Right lung (tissue), 10 donors: ENCODE measurements around the gene PCGF3. TPM values are rescaled to one million over a fixed set of nuclear protein-coding genes. Genes with fewer than 3 reads are reported as not detected.

ENCODE experiments used
- DNase-seq, 2 donors: peaks; one replicate each; pipeline ENCODE4 v3.0.0-alpha.2; 2013
- long read RNA-seq, 8 donors: transcript quantifications; one replicate each; lab custom pipeline, GENCODE V29; 2026
- polyA plus RNA-seq, 5 donors: library from polyadenylated mRNA; unstranded; fragments of 120-200 nt; gene quantifications; one replicate each; pipeline versions ENCODE4 v1.2.1 to v1.2.3, GENCODE V29; 2013; ENCODE audit warnings: inconsistent platforms in 1 of 5, low replicate concordance in 1 of 5; ENCODE audit not compliant: insufficient read length in 5 of 5, insufficient read depth in 1 of 5

PCGF3 gene, protein sequence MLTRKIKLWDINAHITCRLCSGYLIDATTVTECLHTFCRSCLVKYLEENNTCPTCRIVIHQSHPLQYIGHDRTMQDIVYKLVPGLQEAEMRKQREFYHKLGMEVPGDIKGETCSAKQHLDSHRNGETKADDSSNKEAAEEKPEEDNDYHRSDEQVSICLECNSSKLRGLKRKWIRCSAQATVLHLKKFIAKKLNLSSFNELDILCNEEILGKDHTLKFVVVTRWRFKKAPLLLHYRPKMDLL
- 100 to 1,000 TPM in 2 of 5 donors, 10 to 100 TPM in 3; 73.6 to 109 (median 91.4) TPM for polyA plus RNA-seq
- long read RNA-seq, donor 1, full-length matches to known transcripts, result 68 of 73 reads
- long read RNA-seq, donor 1, partial matches to known transcripts, result 5 of 73 reads
- long read RNA-seq, donor 1, other reads (novel, unspliced or antisense), result 0 of 73 reads
- long read RNA-seq, donor 2, transcript PCGF3-213 (1 exons, 1,899 nt), result major isoform, 21 of 21 reads
- long read RNA-seq, donor 2, partial matches to known transcripts, result 0 of 21 reads
- long read RNA-seq, donor 2, other reads (novel, unspliced or antisense), result 0 of 21 reads
- long read RNA-seq, donor 3, full-length matches to known transcripts, result 72 of 92 reads
- long read RNA-seq, donor 3, partial matches to known transcripts, result 20 of 92 reads
- long read RNA-seq, donor 3, other reads (novel, unspliced or antisense), result 0 of 92 reads
- long read RNA-seq, donor 4, full-length matches to known transcripts, result 51 of 67 reads
- long read RNA-seq, donor 4, partial matches to known transcripts, result 16 of 67 reads
- long read RNA-seq, donor 4, other reads (novel, unspliced or antisense), result 0 of 67 reads
- long read RNA-seq, donor 5, full-length matches to known transcripts, result 77 of 89 reads
- long read RNA-seq, donor 5, partial matches to known transcripts, result 12 of 89 reads
- long read RNA-seq, donor 5, other reads (novel, unspliced or antisense), result 0 of 89 reads
- long read RNA-seq, donor 6, full-length matches to known transcripts, result 67 of 74 reads
- long read RNA-seq, donor 6, partial matches to known transcripts, result 7 of 74 reads
- long read RNA-seq, donor 6, other reads (novel, unspliced or antisense), result 0 of 74 reads
- long read RNA-seq, donor 7, full-length matches to known transcripts, result 64 of 70 reads
- long read RNA-seq, donor 7, partial matches to known transcripts, result 6 of 70 reads
- long read RNA-seq, donor 7, other reads (novel, unspliced or antisense), result 0 of 70 reads
- long read RNA-seq, donor 8, transcript PCGF3-213 (1 exons, 1,899 nt), result major isoform, 16 of 16 reads
- long read RNA-seq, donor 8, partial matches to known transcripts, result 0 of 16 reads
- long read RNA-seq, donor 8, other reads (novel, unspliced or antisense), result 0 of 16 reads

DNA sequence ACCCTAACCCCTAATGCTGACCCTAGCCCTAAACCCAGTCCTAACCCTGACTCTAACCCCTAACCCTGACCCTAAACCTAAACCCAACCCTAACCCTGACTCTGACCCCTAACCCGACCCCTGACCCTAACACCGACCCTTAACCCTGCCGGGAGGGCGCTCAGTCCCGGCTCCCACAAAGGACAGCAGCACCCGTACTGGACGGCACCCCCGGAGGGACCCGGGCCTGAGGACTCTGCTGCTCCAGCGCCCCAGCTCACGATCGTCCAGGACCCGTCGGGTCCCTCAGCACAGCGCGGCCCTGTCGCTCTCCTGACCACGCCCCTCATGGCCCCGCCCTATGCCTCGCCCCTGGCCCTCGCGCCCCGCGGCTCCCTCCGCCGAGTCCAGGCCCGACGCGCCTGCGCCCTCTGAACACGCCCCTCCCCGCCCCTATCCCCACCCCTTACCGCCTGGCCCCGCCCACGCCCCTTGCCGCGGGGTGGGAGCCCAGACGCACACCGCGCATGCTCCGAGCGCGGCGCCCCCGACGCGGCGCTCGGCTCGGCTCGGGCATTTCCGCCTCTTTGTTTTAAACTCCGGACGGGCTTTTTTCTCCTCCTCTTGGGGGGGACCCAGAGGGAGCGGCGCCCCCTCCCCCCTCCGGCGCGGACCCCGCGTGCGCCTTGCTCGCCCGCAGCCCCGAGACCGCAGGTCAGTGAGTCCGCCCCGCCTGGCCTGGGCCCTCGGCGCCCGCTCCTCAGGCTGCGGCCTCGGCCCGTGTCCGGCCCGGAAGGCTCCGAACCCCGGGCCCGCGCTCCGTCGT is at the start of gene PCGF3:
PCGF3 (plus strand) TSS at position 555 of the 805 bp plus-strand sequence. CDS start 27,849 bp downstream, outside the sequence.
- DNase-seq, result peak; percentile 95

DNA sequence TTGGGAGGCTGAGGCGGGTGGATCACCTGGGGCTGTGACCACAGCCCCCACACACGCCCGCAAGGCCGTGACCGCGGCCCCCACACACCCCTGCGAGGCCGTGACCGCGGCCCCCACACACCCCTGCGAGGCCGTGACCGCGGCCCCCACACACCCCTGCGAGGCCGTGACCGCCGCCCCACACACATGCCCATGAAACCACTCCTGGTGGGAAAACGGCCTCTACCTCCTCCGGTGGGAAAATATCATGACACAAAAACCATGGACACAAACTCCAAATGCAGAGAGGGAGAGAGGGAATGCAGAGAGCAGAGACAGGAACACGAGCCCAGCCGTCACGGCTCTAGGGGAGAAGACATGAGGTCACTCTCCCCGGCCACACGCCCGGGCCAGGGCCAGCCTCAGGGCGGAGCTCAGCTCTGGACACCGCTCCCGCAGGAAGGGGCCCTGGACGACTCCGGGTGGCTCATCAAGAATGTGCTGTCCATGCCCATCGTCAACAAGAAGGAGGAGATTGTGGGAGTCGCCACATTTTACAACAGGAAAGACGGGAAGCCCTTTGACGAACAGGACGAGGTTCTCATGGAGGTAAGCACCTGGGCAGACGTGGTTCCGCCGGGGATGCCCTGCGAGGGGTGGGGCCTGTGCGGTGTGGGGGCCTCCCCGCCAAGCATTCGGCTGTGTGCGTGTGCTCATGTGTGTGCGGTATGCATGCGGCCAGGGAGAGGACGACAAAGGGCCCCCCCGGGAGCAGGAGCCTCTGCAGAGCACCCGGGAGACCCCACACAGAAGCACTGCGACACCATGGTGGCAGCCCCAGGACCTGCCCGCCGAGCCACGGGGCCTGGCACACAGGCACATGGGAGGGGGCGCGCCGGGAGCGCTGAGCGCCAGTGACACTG is 48.9 kb upstream of the PCGF3 start:
- no peak for DNase-seq

DNA sequence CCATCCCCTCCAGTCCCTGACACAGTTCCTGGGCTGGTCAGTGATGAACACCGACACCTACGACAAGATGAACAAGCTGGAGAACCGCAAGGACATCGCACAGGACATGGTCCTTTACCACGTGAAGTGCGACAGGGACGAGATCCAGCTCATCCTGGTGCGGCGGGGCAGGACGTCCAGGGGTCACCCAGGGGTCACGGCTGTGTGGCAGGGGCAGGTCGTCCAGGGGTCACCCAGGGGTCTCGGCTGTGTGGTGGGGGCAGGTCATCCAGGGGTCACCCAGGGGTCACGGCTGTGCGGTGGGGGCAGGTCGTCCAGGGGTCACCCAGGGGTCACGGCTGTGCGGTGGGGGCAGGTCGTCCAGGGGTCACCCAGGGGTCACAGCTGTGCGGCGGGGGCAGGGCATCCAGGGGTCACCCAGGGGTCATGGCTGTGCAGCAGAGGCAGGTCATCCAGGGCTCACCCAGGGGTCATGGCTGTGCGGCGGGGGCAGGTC is 48.2 kb upstream of the PCGF3 start:
- no peak for DNase-seq

DNA sequence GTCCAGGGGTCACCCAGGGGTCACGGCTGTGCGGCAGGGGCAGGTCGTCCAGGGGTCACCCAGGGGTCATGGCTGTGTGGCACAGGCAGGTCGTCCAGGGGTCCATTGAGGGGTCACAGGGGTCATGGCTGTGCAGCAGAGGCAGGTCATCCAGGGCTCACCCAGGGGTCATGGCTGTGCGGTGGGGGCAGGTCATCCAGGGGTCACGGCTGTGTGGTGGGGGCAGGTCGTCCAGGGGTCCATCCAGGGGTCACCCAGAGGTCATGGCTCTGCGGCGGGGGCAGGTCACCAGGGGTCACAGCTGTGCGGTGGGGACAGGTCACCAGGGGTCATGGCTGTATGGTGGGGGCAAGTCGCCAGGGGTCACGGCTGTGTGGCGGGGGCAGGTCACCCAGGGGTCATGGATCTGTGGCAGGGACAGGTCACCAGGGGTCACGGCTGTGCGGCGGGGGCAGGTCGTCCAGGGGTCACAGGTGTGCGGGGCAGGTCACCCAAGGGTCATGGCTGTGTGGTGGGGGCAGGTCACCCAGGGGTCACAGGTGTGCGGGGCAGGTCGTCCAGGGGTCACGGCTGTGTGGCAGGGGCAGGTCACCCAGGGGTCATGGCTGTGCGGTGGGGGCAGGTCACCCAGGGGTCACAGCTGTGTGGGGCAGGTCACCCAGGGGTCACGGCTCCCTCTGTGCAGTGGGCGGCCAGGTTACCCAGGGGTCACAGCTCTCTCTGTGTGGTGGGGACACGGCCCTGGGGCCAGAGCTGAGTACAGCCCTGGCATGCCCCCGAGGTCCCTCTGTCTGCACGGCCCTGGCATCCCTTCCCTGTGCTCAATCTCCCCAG is 47.6 kb upstream of the PCGF3 start:
- DNase-seq, result no peak

DNA sequence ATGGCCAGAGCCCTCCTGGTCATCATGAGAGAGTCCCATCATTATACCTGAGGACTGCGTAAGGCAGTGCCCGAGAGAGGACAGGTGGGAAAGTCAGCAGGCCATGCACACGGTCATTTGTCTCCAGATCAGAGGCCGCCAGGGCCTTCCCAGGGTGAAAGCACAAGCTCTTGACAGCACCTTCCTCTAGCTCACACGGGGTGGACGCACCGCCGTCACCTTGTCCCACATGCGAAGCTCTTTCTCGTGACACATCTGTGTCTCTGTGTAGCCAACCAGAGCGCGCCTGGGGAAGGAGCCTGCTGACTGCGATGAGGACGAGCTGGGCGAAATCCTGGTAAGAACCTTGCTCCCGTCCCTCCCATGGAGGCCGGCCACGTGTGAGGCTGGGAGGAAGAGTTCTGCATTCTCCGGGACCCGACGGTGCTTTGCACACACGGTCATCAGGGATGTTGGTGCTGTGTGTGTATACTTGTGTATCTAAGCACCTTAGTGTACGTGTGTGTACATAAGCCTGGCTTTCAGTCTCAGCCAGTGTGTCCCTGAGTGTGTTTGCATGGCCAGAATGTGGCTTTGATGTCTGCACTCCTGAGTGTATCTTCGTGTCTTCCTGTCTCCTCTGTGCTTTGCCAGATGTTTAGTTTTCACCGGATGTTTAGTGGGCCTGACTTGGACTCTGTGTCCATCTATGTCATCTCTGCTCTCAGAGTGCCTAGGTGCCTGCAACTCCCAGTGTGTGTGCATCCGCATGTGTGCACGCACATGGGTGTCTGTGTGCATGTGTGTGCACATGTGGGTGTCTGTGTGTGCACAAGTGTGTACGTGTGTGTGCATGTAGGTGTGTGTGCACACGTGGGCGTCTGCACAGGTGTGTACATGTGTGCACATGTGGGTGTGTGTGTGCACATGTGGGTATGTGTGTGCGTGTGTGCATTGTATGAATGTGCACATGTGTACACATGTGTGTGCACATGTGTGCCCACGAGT is 46.7 kb upstream of the PCGF3 start:
- DNase-seq, result no peak

DNA sequence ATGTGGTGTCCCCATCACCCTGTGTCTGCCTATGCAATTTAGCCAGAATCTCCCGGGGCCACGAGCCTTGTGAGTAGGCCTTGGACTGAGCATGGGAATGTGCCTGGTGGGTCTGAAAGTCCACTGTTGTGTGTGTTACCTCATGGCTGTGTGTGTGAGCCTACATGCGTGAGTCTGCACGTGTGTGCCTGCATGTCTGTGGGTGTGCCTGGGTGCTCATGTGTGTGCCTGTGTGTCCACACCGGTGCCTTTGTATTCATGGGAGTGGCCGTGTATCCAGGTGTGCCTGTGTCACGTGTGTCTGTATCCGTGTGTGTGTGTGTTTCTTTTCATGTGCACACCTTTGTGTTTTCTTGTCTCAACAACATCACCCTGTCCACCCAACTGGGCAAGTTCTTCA is 45.8 kb upstream of the PCGF3 start:
- no peak for DNase-seq

DNA sequence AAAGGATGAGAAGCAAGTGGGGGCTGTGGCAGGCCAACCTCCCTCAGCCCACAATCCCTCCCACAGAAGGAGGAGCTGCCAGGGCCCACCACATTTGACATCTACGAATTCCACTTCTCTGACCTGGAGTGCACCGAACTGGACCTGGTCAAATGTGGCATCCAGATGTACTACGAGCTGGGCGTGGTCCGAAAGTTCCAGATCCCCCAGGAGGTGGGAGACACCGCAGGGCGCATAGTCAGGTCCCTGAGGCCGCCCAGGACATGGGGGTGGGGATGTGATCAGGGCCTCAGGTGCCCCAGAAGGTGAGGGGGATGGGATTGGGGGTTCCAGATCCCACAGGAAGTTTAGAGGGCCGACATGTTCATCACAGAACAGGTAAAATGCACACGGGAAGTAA is 45.2 kb upstream of the PCGF3 start:
- DNase-seq, result no peak

DNA sequence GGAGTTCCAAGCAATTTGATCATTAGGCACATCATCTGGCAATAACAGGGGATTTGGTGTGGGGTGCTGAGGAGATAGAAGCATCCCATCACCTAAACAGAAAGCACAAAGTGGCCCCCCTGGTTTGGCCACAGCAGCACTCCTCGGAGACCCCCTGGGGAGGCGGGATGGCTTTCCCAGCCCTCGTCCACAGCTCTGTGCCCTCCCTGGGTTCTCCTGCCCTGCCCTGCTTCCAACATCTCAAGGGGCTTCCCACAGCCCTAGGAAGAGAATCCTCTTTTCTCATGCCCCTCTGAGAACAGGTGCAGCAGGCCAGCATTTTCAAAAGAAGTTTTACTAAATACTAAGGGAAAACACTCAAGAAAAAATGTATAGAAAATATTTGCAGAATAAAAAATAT is 44.4 kb upstream of the PCGF3 start:
- no peak for DNase-seq

DNA sequence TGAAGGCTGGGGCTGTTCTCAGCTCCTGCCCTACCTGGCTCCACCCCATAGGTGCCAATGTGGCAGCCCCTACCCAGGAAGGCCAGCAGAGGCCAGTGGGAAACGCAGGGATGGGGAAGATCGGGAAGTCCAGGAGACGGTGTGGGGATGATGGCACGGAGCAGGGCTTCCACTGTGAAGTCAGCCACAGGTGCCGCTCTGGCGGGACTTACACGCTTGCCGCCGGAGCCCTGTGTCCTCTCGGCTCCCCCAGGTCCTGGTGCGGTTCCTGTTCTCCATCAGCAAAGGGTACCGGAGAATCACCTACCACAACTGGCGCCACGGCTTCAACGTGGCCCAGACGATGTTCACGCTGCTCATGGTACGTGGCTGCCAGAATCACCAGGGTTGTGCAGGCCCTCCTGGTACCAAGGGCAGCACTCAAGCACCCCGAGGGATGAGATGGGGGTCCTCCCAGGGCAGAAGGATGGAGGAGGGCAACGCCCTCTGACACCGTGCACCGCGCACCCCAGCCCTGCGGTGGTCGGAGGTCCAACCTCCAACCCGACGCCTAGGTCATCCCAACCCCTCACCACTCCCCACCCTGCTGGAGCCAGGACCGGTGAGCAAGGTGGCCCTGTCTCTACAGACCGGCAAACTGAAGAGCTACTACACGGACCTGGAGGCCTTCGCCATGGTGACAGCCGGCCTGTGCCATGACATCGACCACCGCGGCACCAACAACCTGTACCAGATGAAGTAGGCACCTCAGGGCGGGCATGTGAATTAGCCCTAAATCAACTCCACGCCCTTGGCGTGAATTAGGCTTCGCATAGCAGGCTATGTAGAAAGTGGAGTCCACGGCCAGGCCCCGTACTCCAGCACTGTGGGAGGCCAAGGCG is 43.5 kb upstream of the PCGF3 start:
- DNase-seq, result no peak

DNA sequence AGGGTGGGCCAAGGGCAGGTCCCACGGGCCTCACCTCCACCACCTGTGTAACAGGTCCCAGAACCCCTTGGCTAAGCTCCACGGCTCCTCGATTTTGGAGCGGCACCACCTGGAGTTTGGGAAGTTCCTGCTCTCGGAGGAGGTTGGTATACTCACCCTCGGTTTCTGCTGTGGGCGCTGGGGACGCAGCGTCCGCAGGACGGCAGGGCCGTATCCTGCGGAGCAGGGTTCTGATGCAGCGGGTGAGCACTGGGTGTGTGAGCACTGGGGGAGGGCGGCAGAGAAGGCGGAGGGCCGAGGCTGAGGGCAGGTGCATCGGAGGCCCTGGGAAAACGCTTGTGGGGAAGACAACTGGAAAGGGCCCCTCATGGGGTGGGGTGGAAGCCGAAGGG is 42.6 kb upstream of the PCGF3 start:
- no peak for DNase-seq

DNA sequence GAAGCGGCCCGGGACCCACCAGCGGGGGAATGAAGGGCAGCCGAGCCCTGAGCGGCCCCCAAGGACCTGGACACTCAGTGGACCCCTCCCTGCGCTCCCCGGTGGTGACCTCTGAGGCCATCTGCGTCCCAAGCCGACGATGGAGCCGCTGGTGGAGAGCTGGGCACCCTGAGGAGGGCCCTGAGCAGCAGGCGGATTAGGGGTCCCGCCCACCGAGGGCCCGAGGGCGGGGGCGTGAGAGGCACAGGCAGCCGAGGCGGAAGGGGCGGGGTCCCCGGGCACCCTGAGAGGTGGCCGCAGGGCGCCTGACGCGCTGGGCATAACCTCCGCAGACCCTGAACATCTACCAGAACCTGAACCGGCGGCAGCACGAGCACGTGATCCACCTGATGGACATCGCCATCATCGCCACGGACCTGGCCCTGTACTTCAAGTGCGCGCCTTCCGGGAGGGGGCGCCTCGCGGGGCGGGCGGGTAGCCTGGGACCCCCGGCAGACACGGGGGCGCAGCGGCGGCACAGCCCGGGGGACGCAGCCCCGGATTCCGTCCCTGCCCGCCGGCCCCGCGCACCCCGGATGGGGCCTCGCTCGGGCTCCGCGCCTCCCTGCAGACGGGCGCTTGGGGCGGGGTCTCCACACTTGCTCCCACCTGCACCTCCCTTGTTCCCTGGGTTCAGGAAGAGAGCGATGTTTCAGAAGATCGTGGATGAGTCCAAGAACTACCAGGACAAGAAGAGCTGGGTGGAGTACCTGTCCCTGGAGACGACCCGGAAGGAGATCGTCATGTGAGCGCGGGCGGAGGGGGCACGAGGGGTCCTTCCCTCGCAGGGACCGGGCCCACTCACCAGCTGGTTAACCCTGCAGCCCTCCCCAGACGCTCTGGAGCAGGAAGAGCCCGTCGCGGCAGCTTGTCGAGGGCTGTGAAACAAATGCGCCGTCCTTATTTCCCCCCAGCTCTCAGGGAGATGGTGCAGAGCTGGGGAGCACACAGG is 41.9 kb upstream of the PCGF3 start:
- DNase-seq, result peak in 1 of 2 donors; percentile 55

DNA sequence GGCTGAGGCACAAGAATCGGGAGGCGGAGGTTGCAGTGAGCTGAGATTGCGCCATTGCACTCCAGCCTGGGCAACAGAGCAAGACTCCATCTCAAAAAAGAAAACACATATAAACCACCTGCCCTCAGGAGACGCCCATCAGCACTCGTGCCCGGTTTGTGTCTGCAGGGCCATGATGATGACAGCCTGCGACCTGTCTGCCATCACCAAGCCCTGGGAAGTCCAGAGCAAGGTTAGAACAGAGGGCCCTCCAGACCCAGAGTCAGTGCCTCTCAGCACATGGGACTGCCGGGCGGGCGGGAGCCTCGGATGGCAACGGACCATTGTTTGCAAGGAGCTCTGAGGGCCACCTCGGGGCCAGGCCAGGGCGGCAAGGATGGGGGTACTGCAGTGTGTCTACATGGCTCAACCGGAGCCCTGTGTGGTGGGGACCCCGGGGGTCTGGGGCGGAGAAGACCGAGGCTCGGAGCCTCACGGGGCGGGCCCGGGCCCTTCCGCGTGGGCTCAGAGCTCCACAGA is 40.9 kb upstream of the PCGF3 start:
- DNase-seq, result no peak

DNA sequence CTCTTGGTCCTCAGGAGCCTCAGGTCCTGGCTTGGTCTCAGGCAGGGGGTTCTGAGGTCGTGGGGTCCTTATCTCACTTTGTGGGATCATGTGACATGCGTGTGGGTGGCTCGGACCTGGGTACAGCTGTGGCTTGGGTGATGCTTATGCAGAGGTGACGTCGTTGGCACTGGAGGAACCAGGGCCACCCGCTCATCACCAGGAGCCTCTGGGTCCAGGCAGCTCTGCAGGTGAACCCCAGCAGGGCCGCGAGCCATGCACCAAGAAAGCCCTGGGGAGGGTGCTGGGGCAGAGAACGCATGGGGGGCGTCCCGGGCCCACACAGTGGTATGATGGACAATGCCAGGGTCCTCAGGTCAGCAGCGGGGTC is 40.3 kb upstream of the PCGF3 start:
- DNase-seq, result no peak

DNA sequence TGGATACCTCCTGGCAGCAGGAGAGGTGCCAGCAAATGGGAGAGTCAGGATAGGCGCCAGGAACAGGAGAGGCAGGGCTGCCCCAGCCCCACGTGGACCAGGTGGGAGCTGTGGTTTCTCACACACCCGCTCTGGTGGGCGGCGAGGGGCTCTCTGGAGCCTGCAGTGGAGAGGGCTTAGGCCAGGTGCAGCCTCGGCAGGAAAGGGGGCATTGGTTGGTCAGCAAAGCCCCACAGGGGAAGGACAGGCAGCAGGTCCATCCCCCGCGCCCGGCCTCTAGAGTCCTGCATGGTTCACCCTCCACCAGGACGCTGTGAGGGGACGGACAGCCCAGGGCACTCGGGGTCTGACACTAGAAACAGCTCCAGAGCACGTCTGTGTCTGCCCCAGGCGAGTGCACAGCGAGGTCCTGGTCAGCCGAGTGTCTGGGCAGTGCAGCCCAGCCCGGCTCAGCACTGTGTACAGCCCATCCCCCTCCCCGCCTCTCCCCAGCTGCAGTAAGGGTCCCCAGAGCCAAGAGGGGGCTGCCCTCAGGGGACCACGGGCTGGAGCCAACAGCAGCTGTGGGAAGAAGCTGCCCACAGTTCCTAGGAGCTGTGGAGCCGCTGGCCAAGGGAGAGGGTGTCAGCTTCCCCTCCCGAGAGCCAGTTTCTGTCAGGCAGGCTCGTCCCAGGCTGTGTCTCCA is 39.7 kb upstream of the PCGF3 start:
- no peak for DNase-seq
